NCI-H146 treated with DMSO at 0.1 percent for 48 hours (cell line): Measurements from ENCODE around the gene LRCOL1.

Source experiments
- DNase-seq: peaks from one replicate; lab custom pipeline; 2025; ENCODE audit not compliant: unreplicated experiment; lab: John Stamatoyannopoulos, UW

Gene LRCOL1

GRCh38 chr12:132637811-132638210 lies 27.4 kb upstream of the LRCOL1 start:
- no peak for DNase-seq

- no peak for DNase-seq
Measured at GRCh38 chr12:132635076-132635955, 24.9 kb upstream of the LRCOL1 start.

DNA sequence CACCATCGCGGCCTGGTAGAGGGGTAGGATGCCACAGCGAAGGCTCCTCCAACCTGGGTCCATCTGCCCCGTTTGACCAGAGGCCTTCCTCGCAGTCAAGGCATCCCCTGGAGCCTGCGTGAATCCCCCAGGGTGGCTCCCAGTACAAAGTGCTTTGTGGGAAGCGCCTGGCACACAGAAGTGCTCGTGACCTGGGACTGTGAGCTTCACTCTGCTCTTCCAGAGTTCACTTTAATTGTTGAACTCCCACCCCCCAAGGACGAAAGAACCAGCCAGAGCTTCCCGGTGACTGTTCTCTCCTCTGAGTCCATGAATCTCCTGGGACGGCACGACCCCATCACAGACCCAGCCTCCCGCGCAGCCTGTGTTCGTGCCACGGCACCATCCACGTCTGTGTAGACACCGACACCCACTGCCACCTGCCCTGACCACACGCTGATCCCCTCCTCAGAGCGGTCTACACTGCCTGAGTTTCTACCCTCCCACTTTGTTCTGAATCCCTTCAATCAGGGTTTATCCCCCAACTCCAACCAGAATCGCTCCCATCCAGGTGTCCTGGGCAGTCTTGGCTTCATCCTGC lies 24.1 kb upstream of the LRCOL1 start:
- DNase-seq: no peak

GRCh38 chr12:132633901-132634300 lies 23.5 kb upstream of the LRCOL1 start:
- no peak for DNase-seq

- DNase-seq: no peak
Measured at GRCh38 chr12:132633398-132633797, 23.0 kb upstream of the LRCOL1 start.

GRCh38 chr12:132632521-132633228 lies 22.3 kb upstream of the LRCOL1 start:
- DNase-seq: no peak

- no peak for DNase-seq
Measured at GRCh38 chr12:132631666-132632065, 21.3 kb upstream of the LRCOL1 start.

- no peak for DNase-seq
Measured at GRCh38 chr12:132630672-132631071, 20.3 kb upstream of the LRCOL1 start.

GRCh38 chr12:132629330-132629729 lies 18.9 kb upstream of the LRCOL1 start:
- DNase-seq: no peak

GRCh38 chr12:132625731-132626430 lies 15.5 kb upstream of the LRCOL1 start:
- DNase-seq: no peak

DNA sequence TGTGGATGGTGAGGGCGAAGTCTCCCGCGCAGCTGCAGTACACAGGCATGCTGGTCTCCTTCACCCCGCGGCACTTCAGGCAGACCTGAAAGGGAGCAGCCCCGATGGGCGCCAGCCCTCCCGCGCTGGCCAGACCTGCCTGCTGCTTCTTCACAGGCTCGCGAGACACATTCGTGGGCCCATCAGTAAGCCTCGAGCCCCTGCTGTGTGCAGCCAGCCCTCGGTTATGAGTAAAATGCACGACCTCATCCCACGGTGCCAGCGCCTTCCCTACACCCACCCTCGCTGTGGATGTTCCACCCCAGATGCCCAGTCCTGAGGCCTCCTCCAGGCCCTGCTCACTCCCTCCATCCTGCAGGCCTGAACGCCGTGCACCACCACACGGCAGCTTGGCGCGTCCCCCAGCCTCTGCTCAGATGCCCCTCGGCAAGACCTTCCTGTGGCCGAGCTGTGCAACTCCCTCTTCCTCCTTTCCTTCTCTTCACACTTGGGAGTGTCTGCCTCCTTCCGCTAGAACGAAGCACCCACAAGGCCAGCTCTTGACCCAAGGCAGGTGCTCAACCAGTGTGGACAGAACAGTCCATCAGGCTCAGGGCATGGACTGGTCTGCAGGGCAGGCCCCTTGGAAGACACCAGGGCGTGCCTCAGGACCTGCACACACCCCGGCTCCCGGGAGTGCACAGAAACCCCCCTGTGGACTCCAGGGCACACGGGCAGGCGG lies 14.7 kb upstream of the LRCOL1 start:
- DNase-seq: no peak

- DNase-seq: no peak
Measured at GRCh38 chr12:132624186-132624855, 13.9 kb upstream of the LRCOL1 start.

DNA sequence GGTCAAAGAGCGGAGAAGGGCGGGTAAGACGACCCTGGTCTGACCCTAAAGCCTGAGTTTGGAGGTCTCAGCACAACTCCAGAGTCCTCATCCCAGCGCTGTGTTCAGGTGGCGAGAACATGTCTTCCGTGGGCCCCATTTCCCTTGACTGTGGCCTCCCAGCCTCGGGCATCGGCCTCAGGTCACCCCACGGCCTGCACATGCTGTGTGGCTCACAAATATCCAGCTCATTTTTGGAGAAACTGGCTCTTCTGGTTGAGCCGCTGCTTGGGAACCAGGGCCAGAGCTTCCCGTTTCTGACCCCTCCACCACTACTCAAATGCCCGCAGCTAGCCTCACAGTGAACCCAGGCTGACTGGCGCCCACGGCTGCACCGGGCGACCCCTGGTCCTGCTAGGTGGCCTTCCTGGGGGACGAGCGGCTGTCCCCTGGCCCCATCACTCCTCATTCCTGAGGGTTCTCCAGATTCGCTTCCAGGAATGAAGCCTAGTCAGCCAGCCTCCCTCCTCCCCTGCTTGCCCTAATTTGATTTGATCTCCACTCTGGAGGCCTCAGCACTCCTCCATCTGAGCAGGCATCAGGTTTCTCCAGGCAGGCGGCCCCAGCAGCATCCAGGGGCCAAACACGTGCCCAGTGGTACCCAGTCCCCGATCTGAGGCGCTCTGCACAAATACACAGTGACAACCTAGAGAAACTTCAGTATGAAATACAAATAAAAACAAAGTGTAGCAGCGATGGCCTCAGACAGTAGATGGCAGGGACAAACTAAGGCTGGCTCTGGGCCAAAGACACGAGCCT lies 12.9 kb upstream of the LRCOL1 start:
- no peak for DNase-seq

DNA sequence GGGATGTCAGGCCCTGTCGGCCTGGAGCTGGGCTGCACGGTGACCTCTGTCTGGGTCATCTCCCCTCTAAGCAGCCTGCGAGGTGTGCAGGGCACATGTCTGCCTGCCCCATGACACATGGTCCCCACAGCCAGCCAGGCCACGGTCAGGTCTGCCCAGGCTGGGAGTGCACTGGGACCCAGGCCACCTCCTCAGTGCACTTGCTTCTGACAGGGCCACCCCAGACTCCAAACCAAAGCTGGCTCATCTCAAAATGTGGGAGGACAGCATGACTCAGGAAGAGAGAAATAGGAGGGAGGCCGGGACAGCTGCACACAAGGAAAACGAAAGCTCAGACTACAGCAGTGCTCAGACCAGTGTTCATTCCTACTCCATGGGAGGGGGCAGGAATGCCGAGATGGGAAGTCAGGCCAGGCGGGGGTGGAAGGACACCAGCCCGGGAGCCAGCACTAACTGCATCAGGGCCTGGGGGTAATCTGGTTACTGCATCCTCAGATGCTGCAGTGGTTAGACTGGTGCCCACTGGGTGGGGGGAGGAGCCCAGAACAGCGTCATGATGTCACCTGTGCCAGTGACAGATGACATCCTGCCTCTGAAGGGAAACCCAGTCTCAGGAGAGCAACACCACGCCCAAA lies 12.2 kb upstream of the LRCOL1 start:
- no peak for DNase-seq

DNA sequence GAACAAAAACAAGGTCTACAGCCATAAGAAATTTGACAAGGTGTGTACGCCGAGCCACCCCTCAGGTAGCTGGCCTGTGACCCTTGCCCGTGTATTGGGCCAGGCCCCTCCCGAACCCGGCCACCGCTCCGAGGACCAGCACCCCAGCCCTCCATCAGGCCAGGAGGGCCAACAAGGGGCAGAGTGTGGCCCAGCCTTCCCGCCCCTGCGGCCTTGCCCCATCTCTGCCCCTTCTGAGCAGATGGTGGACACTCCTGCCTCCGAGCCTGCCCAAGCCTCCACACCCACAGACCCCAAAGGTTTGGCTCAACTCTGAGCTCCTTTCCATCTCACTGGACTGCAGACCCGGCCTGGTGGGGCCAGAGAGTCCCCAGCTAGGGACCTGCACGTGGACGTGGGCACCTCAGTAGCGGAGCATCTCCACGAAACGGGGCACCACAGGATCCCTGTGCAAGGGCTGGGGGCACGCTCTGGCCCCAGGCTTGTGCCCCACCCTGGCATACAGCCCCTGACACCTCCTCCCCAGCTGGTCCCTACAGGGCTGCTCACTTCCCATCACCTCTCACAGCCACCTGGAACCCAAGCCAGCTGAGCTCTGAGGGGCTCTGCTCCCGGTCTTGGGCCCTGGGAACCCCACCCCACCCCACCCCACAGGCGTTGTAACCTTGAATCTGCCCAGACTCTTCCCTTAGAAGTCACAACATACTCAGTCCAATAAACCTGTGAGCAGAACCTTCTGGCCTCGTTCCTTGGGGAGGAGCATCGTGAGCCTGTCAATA lies 11.5 kb upstream of the LRCOL1 start:
- no peak for DNase-seq

- DNase-seq: no peak
Measured at GRCh38 chr12:132620899-132621656, 10.7 kb upstream of the LRCOL1 start.

- no peak for DNase-seq
Measured at GRCh38 chr12:132620113-132620898, 9.9 kb upstream of the LRCOL1 start.
